Measurements from ENCODE around the gene ZNF618.

ZNF618 gene

GRCh38 chr9:113958556-113958955 lies 82.4 kb downstream of the ZNF618 start:
- no peak for DNase-seq

DNA sequence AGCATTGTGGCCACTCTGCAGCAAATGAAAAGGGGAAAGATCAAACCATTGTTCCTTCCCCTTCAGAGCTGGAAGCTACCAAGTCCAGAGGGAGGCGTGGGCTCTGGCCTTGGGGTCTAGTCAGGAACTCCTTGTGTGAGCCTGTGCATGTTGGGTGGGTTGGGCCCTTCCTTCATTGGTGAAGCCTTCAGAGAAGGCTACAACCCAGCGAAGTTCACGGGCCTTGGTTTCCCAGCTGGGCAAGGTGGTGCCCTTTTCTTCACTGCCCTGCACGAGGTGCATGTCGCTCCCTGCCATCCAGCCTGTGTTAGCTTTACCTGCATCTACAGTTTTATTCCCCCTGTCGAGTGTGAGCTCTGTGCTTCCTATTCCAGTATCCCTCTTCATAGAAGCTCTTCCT lies 84.7 kb downstream of the ZNF618 start:
- DNase-seq, result no peak

GRCh38 chr9:113962396-113962795 lies 86.3 kb downstream of the ZNF618 start:
- no peak for DNase-seq

DNA sequence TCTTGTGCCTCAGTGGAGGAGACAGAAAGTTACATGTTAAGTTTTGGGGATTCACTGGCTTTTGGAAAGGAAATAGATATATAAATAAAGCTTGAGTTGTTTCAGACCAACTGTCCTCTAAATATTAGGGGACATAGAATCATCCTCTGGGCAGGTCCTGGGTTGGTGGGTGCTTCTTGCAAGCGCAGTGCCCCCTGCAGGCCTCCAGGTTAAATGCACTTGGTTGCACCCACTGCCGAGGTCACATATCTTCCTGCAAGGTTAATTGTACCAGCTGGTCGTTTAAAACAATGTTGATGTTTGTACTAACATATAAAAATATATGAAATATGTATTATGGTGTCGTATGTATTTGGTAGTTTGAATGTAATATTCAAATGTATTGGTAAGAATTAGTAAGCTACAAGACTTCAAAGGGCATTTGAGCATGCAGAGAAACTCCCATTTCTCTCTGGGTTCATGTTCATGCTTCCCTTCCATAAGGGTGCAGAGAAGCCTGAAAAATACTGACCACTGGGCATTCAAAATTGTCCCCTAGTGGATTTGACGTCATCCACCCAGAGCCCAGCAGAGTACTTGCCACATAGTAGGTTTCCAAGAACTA lies 87.0 kb downstream of the ZNF618 start:
- DNase-seq, result no peak

GRCh38 chr9:113963696-113964494 lies 87.8 kb downstream of the ZNF618 start:
- no peak for DNase-seq

DNA sequence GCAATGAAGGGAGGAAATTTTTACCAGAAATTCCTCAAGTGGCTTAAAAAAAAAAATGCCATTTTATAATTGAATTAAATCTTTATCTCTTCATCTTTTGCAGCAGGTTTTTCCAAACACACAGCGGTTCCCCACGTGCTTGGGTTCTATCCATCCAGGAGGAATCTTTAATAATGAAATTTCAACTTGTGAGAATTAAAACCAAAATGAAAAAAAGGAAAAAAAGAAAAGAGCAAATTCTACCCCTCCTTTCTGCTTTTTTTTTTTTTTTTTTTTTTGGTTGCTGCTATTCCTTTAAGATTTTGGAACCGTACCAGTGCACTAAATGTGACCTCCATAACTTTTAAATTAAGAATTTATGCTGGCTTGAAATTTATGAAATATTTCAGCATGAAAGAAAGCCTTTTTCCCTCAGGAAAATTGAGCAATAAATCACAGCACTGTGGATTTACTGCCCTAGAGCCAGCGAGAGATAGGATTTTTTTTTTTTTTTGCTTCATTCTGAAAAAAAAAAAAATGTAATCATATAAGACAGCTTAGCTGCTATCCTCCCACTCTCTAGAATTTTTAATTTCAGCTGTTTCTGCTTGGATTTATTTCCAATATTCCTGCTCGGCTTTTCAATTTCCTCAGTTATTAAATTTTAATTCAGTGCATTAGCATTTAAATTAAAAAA lies 88.5 kb downstream of the ZNF618 start:
- DNase-seq, result no peak

DNA sequence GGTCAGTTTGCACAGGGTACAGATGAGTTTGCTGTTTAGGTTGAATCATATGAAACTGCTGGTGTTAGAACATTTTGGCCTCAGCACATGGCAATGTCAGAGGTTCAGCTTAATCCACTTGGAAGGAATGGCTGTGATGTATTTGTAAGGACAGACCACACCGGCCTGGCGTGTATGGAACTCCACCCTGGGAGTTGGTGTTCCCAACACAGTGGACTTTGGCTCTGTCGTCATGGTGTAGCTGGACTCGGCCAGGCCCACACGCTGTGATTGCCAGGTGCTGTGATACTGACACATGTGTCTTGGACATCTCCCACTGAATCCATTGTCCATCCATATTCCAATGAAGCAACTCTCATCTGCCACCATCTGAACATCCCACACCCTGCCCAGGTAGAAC lies 90.3 kb downstream of the ZNF618 start:
- DNase-seq, result no peak

- DNase-seq, result no peak
Measured at GRCh38 chr9:113967380-113967779, 91.3 kb downstream of the ZNF618 start.

DNA sequence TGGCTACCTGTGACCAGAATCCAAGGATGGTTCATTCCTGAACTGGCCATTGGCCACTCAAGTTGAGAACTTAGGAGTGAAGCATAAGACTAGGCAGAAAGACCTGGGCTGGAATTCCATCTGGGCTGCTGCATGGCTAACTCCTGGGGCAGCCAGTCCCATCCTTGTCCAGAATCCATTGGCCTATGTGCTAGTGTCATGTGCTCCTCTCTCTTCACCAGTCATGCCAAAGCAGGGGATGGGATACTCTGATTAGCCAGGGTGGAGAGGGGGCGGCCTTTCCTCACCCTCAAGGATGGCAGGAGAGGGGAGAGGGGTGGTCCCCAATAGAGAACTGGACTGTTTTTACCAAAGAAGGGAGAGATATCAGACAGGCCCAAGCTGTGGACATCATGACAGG lies 93.2 kb downstream of the ZNF618 start:
- no peak for DNase-seq

GRCh38 chr9:113973226-113973625 lies 97.1 kb downstream of the ZNF618 start:
- no peak for DNase-seq

GRCh38 chr9:113973963-113974413 lies 97.9 kb downstream of the ZNF618 start:
- DNase-seq, result no peak

- no peak for DNase-seq
Measured at GRCh38 chr9:113976915-113977314, 100.8 kb downstream of the ZNF618 start.

DNA sequence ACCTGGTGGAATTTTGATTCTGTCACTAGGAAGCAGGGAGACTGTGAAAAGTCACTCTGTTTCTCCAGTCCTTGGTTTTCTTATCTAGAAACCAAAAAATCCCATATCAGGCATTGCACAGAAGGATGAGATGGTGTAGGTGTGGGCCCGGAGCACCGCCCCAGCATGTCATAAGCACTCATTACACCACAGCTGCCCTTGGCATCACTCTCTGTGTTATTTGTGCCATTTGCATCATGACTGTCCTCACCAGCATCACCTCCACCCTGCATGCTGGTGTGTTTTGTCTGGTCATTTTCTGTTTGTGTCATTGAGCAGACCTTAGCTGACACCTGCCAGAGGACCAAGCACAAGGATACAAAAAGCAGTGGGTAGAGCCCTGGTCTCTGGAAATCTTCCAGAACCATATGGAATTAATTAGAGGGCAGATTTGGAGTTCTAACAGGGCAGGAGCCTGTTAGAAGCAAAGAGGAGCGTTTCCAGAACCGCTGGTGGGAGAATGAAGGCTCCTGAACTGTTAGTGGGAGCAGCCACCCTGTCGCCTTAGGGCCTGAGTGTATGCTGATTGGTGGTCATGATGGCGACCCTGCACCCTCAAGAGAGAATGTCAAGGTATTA lies 102.7 kb downstream of the ZNF618 start:
- DNase-seq, result no peak

- no peak for DNase-seq
Measured at GRCh38 chr9:113979343-113980127, 103.4 kb downstream of the ZNF618 start.

GRCh38 chr9:113984639-113985380 lies 108.7 kb downstream of the ZNF618 start:
- DNase-seq, result no peak

- no peak for DNase-seq
Measured at GRCh38 chr9:113985968-113986585, 110.0 kb downstream of the ZNF618 start.

- DNase-seq, result no peak
Measured at GRCh38 chr9:113986931-113987330, 110.8 kb downstream of the ZNF618 start.

GRCh38 chr9:113987526-113987925 lies 111.4 kb downstream of the ZNF618 start:
- no peak for DNase-seq

GRCh38 chr9:113988385-113989016 lies 112.4 kb downstream of the ZNF618 start:
- no peak for DNase-seq

DNA sequence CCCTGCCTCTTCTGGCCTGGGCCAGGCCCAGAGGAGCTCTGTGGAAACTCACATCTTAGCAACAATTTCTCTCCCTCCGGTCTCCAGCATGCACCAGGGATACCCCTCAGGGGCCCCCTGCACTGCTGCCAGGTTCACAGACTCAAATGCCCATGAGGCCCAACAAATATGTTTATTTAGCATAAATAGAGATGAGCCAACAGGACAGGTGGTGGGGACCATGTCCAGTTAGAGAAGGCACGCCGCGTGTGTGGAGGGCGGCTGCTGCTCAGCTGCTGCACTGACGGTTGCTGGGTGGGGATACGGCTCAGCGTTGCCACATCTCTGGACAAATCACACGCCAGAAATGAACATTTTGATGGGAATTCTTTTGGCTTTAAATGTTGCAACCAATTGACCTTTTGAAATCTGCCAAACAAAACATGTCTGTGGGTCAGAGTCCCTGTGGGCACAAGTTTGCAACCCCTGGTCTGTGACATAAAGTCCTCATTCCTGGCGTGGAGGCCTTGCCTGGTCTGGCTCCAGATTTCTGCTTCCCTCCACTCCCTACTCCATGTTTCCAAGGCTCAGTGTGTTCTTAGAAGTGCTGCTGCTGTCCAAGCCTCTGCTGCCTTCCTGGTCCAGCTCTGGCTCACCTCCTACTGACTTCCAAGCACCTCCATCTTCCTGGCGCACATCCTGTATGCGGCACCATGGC lies 113.1 kb downstream of the ZNF618 start:
- DNase-seq, result no peak

Data from activated effector memory CD4-positive, alpha-beta T cell treated with Interleukin-2 at 50 U/mL for 16 hours (primary cell).